HG03139 (cell line): ENCODE results near the gene PCIF1.
"Not testable (repeated sequence)": the region's sequence is repeated elsewhere in the genome, so short reads cannot be mapped to it uniquely, and the experiment has no call there.

ENCODE experiments used
- ATAC-seq: cut with Tn5 transposase; IDR thresholded peaks from one replicate; pipeline ENCODE4 v1.9.1; 2021; ENCODE audit not compliant: unreplicated experiment

Gene PCIF1

DNA sequence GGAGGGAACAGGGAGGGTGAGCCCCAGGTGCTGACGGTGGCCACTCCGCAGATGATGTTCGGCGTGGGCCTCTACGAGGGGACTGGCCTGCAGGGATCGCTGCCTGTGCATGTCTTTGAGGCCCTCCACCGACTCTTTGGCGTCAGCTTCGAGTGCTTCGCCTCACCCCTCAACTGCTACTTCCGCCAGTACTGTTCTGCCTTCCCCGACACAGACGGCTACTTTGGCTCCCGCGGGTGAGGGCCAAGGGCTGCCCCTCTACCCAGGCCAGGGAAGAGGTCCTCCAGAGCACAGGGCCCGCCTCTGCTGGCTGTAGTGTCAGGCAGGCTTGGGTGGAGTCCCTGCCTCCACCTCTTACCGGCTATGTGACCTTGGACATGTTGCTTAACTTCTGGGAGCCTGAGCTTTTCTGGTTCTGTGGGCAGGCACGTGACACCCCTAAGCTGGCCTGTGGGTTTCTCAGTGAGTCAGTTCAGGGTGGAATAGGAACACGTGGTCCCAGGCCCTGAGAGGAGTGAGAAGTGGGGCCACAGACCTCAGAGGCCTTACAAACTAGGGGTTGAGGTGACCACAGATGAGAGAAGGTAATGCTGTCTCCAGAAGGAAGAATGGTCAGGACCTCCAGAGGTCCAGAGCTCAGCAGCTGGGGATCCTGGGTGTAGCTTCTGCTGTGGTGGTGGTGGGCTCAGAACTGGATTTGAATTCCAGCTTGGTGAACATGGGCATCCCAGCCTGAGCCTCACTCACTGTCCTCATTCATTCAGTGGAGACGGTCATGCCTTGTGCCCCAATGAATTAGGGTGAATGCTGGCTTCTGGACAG lies 11.9 kb downstream of the PCIF1 start:
- no peak for ATAC-seq

DNA sequence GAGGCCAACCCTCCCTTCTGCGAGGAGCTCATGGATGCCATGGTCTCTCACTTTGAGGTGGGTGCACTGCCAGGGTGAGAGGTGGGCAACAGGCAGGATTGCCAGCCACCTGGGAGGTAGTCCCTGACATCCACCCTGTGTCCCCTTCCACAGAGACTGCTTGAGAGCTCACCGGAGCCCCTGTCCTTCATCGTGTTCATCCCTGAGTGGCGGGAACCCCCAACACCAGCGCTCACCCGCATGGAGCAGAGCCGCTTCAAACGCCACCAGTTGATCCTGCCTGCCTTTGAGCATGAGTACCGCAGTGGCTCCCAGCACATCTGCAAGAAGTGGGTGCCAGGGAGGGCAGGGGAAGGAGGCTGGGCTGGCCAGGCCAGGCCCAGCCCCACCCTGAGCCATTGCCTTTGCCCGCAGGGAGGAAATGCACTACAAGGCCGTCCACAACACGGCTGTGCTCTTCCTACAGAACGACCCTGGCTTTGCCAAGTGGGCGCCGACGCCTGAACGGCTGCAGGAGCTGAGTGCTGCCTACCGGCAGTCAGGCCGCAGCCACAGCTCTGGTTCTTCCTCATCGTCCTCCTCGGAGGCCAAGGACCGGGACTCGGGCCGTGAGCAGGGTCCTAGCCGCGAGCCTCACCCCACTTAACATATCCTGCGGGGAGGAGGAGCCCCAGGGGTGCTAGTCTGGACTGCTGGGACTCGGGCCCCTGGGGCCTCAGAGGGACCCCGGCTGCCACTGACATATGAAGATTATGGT lies 12.8 kb downstream of the PCIF1 start:
- ATAC-seq = no peak

DNA sequence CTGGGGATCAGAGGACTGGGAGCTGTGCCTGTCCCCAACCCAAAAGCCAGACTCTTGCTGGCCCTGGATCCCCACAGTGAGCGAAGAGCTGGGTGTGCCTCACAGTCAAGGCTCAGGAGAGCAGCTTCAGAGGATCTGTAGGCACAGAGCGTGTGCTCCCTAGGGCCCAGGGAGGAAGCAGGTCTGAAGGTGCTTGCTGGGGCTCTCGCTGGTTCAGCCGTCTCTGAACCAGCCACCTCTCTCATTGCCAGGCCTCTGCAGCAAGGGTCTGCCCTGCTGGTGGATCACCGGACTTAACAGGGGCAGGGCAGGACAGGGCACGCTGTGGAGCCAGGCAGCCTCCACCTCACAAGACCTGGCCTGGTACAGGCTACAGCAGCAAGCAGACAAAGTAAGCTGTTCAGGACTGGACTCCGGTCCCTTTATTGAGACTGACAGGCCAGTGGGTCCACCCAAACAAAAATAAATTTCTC lies 13.8 kb downstream of the PCIF1 start:
- no peak for ATAC-seq

DNA sequence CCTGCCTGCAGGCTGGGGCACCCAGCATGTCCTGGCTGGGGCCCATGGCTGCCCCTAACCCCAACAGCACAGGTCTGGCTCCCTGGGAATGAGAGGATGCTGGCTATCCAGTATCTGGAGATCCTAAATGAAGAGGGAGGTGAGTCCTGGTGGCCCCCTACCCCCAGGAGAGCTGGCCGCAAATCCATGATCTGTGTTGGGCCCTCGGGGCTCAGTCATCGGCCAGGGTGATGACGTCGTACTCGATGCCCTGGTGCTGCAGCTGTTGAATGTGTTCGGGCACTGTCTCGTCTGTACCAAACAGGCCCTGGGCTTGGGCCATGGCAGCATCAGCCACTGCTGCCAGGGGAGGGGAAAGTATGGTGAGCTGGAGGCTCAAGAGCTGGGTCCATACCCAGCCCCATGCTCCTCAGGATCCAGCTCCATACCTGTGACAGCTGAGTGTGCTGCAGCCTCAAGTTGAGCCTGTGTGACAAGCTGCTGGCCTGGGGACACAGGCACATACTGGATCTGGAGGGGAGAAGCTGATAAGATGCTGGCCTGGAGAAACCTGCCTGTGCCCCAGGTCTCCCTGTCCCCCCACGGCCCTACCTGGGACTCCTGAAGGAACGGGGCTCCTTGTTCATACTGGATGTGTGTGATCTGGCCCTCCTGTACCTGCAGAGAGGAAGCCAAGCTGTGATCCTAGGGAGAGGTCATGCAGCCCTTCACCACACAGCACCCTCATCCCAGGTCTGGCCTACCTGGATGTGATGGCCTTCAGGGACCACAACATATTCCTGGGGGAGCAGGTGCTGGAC lies 14.5 kb downstream of the PCIF1 start:
- ATAC-seq = no peak

- ATAC-seq = no peak
Measured at GRCh38 chr20:45949542-45950329, 15.3 kb downstream of the PCIF1 start.

DNA sequence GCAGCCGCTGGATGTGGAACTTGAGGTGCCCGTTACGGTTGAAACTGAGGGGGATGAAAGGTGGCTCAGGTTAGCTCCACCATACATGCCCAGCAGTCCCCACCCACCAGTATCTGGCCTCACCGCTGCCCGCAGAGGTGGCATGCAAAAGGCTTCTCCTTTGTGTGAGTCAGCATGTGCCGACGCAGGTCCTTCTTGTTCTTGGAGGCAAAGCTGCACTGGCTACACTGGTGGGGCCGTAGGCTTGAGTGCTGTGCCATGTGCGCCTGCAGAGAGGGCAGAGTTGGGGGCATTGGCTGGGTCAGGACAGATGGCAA lies 15.8 kb downstream of the PCIF1 start:
- ATAC-seq = no peak

DNA sequence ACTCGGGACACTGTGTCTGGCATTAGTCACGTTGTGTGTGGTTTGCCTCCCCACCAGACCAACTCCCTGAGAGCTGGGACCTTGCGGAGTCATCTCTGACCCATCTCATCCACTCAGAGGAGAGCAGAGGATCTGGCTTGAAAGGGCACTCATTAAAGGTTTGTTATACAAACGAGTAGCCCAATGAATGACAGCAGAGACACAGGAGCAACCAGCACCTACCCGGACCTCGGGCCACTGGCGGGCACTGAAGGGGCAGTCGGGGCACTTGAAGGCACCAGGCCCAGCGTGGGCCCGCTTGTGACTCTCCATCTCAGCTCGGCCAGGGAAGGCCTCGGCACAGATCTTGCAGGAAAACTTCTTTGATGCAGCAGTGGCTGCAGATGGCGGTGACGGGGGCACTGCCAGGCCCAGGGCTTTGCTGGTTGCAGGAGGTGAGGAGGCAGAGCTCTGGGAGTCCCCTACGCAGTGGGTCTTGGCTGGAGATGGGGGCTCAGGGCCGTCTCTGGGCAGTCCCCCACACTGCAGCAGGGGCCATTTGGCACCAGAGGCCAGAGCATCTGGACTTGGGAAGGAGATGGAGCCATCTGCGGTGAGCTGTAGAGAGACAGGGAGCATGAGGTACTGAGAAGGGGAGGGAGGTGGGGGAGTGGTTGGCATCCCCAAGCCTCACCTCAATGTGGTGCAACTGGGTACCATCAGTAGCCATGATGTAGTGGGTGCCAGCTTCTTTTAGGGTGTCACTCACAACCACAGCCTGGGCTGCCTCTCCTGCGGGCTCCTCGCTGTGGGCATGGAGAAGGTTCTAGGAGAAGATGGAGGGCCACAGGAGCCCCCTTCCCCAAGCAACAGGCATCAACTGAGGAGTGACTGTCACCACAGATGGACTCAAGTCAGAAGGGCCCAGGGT lies 17.7 kb downstream of the PCIF1 start:
- ATAC-seq = no peak

DNA sequence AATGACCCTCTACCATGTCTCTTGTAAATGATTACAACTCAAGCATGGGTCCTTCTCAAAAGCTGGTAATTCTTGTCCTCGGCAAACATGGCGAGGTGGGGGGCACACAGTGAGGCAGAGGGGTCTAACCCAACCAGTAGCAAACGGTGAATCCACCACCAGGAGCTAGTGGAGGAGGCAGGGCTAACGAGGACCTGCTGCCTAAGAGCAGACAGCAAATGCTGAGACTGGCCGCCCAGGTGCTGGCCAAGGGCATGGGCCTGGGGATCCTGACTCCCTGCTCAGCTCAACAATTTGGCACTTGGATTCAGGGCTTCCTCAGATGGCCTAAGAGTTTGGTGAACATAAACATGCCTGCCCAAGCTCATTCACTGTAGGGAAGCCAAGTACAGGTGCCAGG lies 18.4 kb downstream of the PCIF1 start:
- no peak for ATAC-seq

DNA sequence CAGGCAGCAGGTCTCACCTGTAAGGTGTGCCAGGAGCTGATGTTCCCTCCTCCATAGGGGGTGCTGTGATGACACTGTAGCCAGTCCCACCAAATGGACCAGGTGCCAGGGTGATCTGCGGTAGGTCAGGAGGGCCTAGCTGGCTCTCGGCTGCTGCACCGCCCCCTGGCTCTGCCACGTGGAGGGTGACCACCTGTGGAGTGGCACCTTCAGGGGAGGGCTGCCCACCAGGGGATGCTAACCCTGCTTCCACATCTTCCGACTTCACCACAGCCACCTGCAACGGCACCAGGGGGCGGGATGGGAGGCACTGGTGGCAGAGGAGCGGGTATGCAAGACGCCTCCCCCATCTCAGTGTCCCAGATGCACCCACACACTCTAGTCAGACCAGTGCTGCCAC lies 19.2 kb downstream of the PCIF1 start:
- ATAC-seq = no peak

DNA sequence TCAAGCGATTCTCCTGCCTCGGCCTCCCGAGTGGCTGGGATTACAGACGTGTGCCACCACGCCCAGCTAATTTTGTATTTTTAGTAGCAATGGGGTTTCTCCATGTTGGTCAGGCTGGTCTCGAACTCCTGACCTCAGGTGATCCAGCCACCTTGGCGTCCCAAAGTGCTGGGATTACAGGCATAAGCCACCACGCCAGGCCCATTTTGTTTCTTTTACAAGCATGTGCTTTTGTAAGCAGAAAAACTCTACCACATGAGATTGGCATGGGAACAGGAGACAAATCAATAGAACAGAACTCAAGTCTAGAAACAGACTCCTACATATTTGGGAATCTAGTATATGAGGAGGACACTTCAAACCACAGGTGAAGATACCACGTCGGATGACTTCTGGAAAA lies 21.8 kb downstream of the PCIF1 start:
- not testable (repeated sequence) for ATAC-seq

DNA sequence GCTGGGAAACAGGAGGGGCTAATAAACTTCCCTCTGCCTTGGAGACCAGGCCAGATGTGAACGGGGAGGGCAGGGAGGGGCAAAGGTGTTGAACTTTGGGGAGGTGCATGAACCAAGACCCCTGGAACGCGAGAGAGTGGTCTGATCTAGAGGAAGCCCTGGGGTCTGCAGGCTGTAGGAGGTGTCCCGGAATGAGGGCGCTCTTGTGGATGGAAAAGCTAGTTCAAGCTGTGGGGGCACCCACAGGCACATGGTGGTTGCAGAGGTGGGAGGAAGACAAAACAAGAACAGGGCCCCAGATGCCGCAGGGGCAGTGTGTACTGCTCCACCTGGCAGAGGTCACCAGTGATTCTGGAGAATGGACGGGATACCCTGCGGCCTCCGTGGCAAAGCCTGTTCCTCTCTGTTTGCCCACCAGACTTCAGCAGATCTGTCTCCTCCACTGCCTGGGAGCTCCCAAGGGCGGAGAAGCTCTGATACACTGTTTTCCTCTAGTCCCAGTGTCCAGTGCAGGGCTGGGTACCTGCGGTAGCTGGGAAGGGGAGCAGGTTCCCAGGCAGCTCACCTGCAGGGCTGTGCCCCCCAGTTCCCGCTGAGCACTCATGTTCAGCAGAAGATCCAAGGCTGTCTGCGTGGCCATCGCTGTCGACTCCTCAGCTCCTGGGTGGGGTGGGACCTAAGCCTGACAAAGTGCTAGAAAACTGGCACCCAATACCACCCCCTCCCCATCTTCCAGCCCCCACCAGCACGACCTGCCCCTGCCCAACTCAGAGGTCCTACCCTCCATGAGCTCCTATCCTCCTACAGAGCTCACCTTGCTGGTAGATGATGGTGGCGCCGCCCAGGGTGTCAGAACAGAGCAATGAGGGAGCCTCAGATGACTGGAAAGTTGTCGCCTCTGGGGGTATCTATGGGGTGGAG lies 22.8 kb downstream of the PCIF1 start:
- ATAC-seq = no peak

- ATAC-seq = no peak
Measured at GRCh38 chr20:45958593-45958992, 24.1 kb downstream of the PCIF1 start.

DNA sequence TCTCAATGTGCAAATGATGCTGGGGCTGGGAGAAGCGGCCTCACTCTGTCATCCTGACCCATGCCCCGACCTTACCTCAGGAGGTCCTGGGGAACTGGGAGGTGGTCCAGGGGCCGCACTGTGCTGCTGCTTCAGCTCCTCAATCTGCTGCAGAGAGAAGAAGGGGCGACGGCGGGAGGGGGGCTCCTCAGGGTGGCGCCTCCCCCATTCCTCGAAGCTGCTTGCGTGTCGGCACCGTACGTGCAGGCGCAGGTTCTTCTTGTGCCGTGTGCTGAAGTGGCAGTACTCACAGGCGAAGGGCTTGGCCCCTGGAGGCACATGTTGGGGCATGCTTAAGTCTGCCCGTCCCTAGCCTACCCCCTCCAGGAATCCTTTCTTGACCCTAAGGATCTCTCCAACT lies 24.6 kb downstream of the PCIF1 start:
- ATAC-seq = no peak

- ATAC-seq = no peak
Measured at GRCh38 chr20:45959956-45960630, 25.6 kb downstream of the PCIF1 start.

DNA sequence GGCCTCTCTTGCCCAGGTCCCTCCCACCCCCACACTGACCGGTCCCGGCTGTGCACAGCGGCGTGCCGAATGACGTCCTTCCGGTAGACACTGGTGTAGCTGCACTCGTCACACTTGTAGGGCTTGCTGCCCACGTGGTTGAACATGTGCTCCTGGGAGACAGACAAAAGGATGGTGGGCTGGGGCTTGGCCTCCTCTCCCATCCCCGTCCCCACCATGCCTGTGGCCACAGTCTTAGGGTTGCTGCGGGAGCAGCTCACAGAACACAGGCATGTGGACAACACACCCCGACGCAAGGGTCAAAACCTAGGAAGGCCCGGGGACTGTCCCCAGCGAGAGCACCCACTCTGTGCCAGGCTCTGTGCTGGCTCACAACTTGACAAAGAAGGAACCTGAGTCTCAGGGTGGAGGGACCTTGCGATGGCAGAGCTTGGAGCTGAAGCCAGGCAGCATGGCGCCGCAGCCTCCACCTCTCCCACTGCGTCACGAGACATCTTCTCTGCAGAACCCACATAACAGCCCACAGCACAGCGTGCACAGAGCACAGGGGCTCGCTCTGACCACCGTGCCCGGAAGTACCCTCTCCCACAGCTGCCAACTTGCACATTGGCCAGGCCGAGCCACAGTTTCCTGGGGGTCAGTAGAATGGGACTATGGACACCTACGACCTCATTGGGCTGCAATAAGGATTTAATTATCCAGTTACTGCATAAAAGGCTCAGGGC lies 27.7 kb downstream of the PCIF1 start:
- no peak for ATAC-seq

- no peak for ATAC-seq
Measured at GRCh38 chr20:45963059-45964005, 28.8 kb downstream of the PCIF1 start.
